Tibial nerve (tissue), 4 donors: ENCODE measurements around the gene ANO3.

Source experiments
- CTCF ChIP-seq, 5 experiments: fragments of 200-600 bp in 3 of 5; fragments of 450-650 bp in 2 of 5; sonication (generic) in 3 of 5; IDR thresholded peaks; one replicate each; pipeline ENCODE4 v1.5.1; 2016 to 2019; ENCODE audit warnings: antibody characterized with exemption in 5 of 5, mild to moderate bottlenecking in 3 of 5, moderate library complexity in 2 of 5
- EP300 ChIP-seq, 2 donors: sonication (generic); formaldehyde crosslinking; IDR thresholded peaks; one replicate each; pipeline ENCODE4 v1.6.1; 2017; ENCODE audit warnings: antibody characterized with exemption in 2 of 2, mild to moderate bottlenecking in 1 of 2
- POLR2A ChIP-seq, 2 donors: fragments of 450-650 bp; IDR thresholded peaks; one replicate each; pipeline ENCODE4 v1.6.1; 2017; ENCODE audit warnings: antibody characterized with exemption in 2 of 2, mild to moderate bottlenecking in 2 of 2, moderate library complexity in 2 of 2

- TF ChIP-seq CTCF (IDR thresholded peaks at IDR 0.05) (no peak), EP300 (IDR thresholded peaks at IDR 0.05) (no peak), POLR2A (IDR thresholded peaks at IDR 0.05) (no peak)
Measured at GRCh38 chr11:26608507-26609146, 276.7 kb downstream of the ANO3 start.
